ENCODE measurements around the gene OTULINL. TPM values are rescaled to one million over a fixed set of nuclear protein-coding genes. Genes with fewer than 3 reads are reported as not detected.

Gene OTULINL
- total RNA-seq, 3 donors from 2014 or later (not counting 1 experiment from before 2014, with no cell fraction given): 33.0 to 67.4 (median 51.8) TPM

DNA sequence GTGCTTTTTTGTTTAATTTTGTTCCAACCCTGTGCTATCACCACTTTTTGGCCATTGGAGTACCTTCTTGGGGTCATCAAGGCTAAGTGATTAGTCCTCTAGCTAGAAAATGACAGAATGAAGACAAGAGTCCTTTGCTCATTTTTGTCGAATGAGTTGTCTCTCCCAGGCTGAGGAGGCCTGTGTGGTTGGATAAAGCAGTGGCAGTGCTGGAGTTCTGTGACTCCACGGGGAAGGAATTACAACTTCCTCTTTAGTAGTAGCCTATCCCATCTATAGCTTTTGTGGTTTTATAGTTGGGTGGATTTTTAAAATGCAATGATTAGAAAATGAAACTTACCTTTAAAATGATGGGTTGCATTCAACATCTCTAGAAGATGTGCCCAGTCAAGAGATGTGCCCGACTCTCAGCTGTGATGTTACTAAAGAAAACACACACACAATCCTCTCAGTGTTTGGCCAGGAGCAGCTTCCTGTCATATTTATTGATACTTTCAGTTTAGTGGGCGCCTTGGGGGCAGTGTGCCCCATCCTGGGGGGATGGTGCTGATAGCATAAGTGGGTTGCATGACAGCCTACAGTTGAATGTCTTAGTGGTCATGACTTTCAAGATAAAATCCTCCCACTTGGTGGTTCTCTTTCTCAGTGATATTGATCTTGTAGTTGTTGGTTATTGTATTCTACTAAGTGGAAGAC lies 11.9 kb downstream of the OTULINL start:
- H3K9me3 Mint-ChIP-seq: no peaks in the 10 kb centered on the region
- TF ChIP-seq, protein P1, sequence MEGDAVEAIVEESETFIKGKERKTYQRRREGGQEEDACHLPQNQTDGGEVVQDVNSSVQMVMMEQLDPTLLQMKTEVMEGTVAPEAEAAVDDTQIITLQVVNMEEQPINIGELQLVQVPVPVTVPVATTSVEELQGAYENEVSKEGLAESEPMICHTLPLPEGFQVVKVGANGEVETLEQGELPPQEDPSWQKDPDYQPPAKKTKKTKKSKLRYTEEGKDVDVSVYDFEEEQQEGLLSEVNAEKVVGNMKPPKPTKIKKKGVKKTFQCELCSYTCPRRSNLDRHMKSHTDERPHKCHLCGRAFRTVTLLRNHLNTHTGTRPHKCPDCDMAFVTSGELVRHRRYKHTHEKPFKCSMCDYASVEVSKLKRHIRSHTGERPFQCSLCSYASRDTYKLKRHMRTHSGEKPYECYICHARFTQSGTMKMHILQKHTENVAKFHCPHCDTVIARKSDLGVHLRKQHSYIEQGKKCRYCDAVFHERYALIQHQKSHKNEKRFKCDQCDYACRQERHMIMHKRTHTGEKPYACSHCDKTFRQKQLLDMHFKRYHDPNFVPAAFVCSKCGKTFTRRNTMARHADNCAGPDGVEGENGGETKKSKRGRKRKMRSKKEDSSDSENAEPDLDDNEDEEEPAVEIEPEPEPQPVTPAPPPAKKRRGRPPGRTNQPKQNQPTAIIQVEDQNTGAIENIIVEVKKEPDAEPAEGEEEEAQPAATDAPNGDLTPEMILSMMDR (IDR thresholded peaks at IDR 0.05): no peak
- H3K36me3 Mint-ChIP-seq: no peaks in the 10 kb centered on the region
- no peaks in the 10 kb centered on the region for H3K27me3 Mint-ChIP-seq (ENCODE audit: low read depth in 2 of 2)
- intact Hi-C loops (cut with micrococcal nuclease): no loop called here
- ATAC-seq (peak; percentile 35 to 64 (median 43)), DNase-seq (peak in 1 of 2 donors; percentile 54)
- H3K9me3 ChIP-seq (ENCODE audit: control insufficient read depth, insufficient read depth, low read length): no peaks in the 10 kb centered on the region
- 38% methylated on average over 3 of the region's 4 CpGs for WGBS (ENCODE audit: insufficient coverage)
- H3K4me1 ChIP-seq (ENCODE audit: control insufficient read depth, insufficient read depth, low read length): peaks cover 90% of the 10 kb centered on the region
- H3K27me3 ChIP-seq (ENCODE audit: control insufficient read depth, insufficient read depth, low read length): no peaks in the 10 kb centered on the region
- no peak overlapping the region for H3K4me3 ChIP-seq (ENCODE audit: low read length)
- H3K27ac ChIP-seq (ENCODE audit: low read length): peak overlapping the region; percentile 81
- no peaks in the 10 kb centered on the region for H3K36me3 ChIP-seq (ENCODE audit: control insufficient read depth, insufficient read depth, low read length)
- H3K4me1 Mint-ChIP-seq: peaks cover 92 to 93% of the 10 kb centered on the region in 2 donors
- H3K27ac Mint-ChIP-seq: peak overlapping the region; percentile 87 to 93
- peak overlapping the region; percentile 84 for H3K4me3 Mint-ChIP-seq

DNA sequence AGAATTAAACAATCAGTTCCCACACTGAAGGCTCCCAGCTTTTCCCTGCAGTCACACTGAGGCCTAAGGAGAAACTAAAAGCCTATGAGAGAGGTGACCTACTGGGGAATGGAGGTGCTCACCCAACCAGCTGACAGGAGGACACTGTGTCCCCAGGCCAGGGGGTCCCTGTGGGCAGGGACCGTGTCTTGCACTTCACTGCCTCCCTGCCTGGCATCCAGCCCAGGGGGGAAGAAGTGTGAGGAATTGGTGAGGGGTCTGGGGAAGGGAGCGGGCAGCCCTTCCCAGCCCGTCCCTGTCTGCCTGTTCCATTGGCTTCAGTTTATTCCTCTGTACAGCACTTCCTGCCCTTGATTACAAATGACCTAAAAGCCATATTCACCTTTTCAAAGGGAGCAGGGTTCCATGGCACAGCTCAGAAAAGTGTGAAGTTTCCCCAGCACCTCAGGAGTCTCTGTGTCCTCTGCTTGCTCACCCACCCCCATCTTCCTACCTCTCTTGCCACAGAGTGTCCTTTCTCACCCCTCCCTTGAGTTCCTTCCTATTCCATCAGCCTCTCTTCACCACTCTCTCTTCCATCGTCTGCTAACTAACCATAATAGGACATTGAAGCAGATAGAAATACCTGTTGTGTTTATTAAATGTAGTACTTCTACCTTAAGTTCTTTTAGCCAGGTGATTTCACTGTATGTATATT lies 12.9 kb downstream of the OTULINL start:
- Histone ChIP-seq H3K36me3 (ENCODE audit: control insufficient read depth, insufficient read depth, low read length) (no peaks in the 10 kb centered on the region), H3K4me1 (ENCODE audit: control insufficient read depth, insufficient read depth, low read length) (peaks cover 81% of the 10 kb centered on the region), H3K9me3 (ENCODE audit: control insufficient read depth, insufficient read depth, low read length) (no peaks in the 10 kb centered on the region), H3K4me3 (ENCODE audit: low read length) (no peak overlapping the region), H3K27me3 (ENCODE audit: control insufficient read depth, insufficient read depth, low read length) (no peaks in the 10 kb centered on the region), H3K27ac (ENCODE audit: low read length) (peak overlapping the region; percentile 81)
- peak overlapping the region; percentile 84 for H3K4me3 Mint-ChIP-seq
- WGBS (ENCODE audit: insufficient coverage): 49% methylated on average over 3 of the region's 4 CpGs
- TF ChIP-seq, protein P1 (IDR thresholded peaks at IDR 0.05): no peak
- peaks cover 82 to 87% of the 10 kb centered on the region in 2 donors for H3K4me1 Mint-ChIP-seq
- peak overlapping the region; percentile 87 to 93 for H3K27ac Mint-ChIP-seq
- ATAC-seq (peak; percentile 11 to 45 (median 41)), DNase-seq (peak in 1 of 2 donors; percentile 36)
- intact Hi-C loops (cut with micrococcal nuclease): no loop called here
- H3K36me3 Mint-ChIP-seq: no peaks in the 10 kb centered on the region
- H3K27me3 Mint-ChIP-seq (ENCODE audit: low read depth in 2 of 2): no peaks in the 10 kb centered on the region
- no peaks in the 10 kb centered on the region for H3K9me3 Mint-ChIP-seq

DNA sequence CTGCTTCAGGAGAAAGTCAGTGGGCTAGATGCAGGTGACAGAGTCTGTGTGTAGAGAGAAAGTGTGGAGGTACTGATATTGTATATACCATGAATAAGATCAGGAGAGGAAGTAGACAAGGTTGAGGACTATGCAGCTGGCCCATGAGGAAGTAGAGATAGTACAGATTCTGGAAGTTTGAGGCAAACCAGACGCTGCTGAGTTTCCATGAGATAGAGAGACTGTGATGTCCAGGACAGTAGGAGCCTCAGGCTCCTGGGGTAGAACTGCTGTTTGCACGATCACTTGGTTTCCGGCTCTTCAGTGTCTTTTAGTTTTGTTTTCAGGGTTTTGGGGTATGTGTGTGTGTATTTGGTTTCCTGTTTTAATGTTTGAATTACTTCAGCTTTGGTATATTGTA lies 13.6 kb downstream of the OTULINL start:
- peak overlapping the region; percentile 84 for H3K4me3 Mint-ChIP-seq
- Histone ChIP-seq H3K27ac (ENCODE audit: low read length) (peak overlapping the region; percentile 81), H3K9me3 (ENCODE audit: control insufficient read depth, insufficient read depth, low read length) (no peaks in the 10 kb centered on the region), H3K36me3 (ENCODE audit: control insufficient read depth, insufficient read depth, low read length) (no peaks in the 10 kb centered on the region), H3K4me3 (ENCODE audit: low read length) (no peak overlapping the region), H3K4me1 (ENCODE audit: control insufficient read depth, insufficient read depth, low read length) (peaks cover 76% of the 10 kb centered on the region), H3K27me3 (ENCODE audit: control insufficient read depth, insufficient read depth, low read length) (no peaks in the 10 kb centered on the region)
- no peaks in the 10 kb centered on the region for H3K9me3 Mint-ChIP-seq
- DNase-seq (peak in 1 of 2 donors; percentile 71), ATAC-seq (peak; percentile 67 to 75 (median 75))
- peak overlapping the region; percentile 87 to 93 for H3K27ac Mint-ChIP-seq
- intact Hi-C loops (cut with micrococcal nuclease): no loop called here
- no peaks in the 10 kb centered on the region for H3K36me3 Mint-ChIP-seq
- 1% methylated on average over 3 of the region's 3 CpGs for WGBS (ENCODE audit: insufficient coverage)
- H3K27me3 Mint-ChIP-seq (ENCODE audit: low read depth in 2 of 2): no peaks in the 10 kb centered on the region
- peaks cover 85 to 88% of the 10 kb centered on the region in 2 donors for H3K4me1 Mint-ChIP-seq
- TF ChIP-seq, protein P1 (IDR thresholded peaks at IDR 0.05): no peak

Data from natural killer cell (primary cell).